ENCODE results near the gene MYL3. TPM values are rescaled to one million over a fixed set of nuclear protein-coding genes. Genes with fewer than 3 reads are reported as not detected.

Gene MYL3
- total RNA-seq, 1 experiment from 2014 or later = not detected

DNA sequence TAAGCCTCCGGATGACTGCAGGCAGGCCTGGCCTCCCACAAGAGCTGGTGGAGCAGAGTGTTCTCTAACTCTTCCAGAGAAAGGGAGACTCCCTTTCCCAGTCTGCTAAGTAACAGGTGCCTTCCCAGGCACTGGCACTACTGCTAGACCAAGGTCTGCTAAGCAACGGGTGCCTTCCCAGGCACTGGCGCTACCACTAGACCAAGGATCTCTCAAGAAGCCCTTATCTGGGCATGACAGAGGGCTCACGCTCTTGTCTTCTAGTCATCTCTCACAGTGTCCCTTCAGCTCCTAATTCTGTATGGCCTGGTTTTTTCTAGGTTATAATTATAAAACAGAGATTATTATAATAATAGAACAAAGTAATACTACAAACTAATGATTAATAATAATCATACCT is 27.8 kb downstream of the MYL3 start:
- BruUV-seq (replicated peaks) = no TSS peak
- Histone ChIP-seq H3F3A (ENCODE audit: low read length, unreplicated experiment) (no peaks in the 10 kb centered on the region), H3K4me1 (ENCODE audit: insufficient read depth, low read length) (no peaks in the 10 kb centered on the region), H3K27me3 (ENCODE audit: low read length) (no peaks in the 10 kb centered on the region), H3K36me3 (ENCODE audit: low read depth, low read length) (no peaks in the 10 kb centered on the region), H4K20me1 (ENCODE audit: low read length) (no peaks in the 10 kb centered on the region), H3K4me3 (ENCODE audit: low read length) (no peak overlapping the region), H3K79me2 (ENCODE audit: low read length) (no peaks in the 10 kb centered on the region), H3K9me2 (replicated peaks; ENCODE audit: low read length) (no peaks in the 10 kb centered on the region), H3K27ac (ENCODE audit: low read length) (no peak overlapping the region), H3K9ac (ENCODE audit: low read length) (no peak overlapping the region), H3K4me2 (ENCODE audit: low read length) (no peak overlapping the region), H2AFZ (ENCODE audit: low read length) (no peak overlapping the region), H3K9me3 (ENCODE audit: low read length) (peaks cover 11% of the 10 kb centered on the region; the same call in 1 of the 2 replicates)
- intact Hi-C loops (cut with micrococcal nuclease) = no loop called here
- DNase-seq = no peak
- TF ChIP-seq EZH2 (IDR thresholded peaks at IDR 0.05; ENCODE audit: low read length, unreplicated experiment) (no peak), EZH2phosphoT487 (IDR thresholded peaks at IDR 0.05; ENCODE audit: borderline replicate concordance, low read length) (no peak), CTCF (conservative IDR thresholded peaks at IDR 0.05; ENCODE audit: low read depth, low read length) (no peak)
- ATAC-seq = no peak
- POLR2A ChIA-PET (ENCODE audit: unreplicated experiment) = no interaction called here
- CTCF ChIA-PET = no interaction called here

- no peak for ATAC-seq
- POLR2A ChIA-PET (ENCODE audit: unreplicated experiment) = no interaction called here
- Histone ChIP-seq H3K4me2 (ENCODE audit: low read length) (no peak overlapping the region), H3K9me3 (ENCODE audit: low read length) (peaks cover 8% of the 10 kb centered on the region; the same call in 1 of the 2 replicates), H3K27ac (ENCODE audit: low read length) (no peak overlapping the region), H3K27me3 (ENCODE audit: low read length) (no peaks in the 10 kb centered on the region), H3K4me1 (ENCODE audit: insufficient read depth, low read length) (no peaks in the 10 kb centered on the region), H3F3A (ENCODE audit: low read length, unreplicated experiment) (no peaks in the 10 kb centered on the region), H3K9ac (ENCODE audit: low read length) (no peak overlapping the region), H3K79me2 (ENCODE audit: low read length) (no peaks in the 10 kb centered on the region), H3K36me3 (ENCODE audit: low read depth, low read length) (no peaks in the 10 kb centered on the region), H3K9me2 (replicated peaks; ENCODE audit: low read length) (no peaks in the 10 kb centered on the region), H3K4me3 (ENCODE audit: low read length) (no peak overlapping the region), H2AFZ (ENCODE audit: low read length) (no peak overlapping the region), H4K20me1 (ENCODE audit: low read length) (no peaks in the 10 kb centered on the region)
- BruUV-seq (replicated peaks) = no TSS peak
- CTCF ChIA-PET = no interaction called here
- TF ChIP-seq EZH2phosphoT487 (IDR thresholded peaks at IDR 0.05; ENCODE audit: borderline replicate concordance, low read length) (no peak), CTCF (conservative IDR thresholded peaks at IDR 0.05; ENCODE audit: low read depth, low read length) (no peak), EZH2 (IDR thresholded peaks at IDR 0.05; ENCODE audit: low read length, unreplicated experiment) (no peak)
- DNase-seq = no peak
- intact Hi-C loops (cut with micrococcal nuclease) = no loop called here
Observed at GRCh38 chr3:46835054-46835453, 28.2 kb downstream of the MYL3 start.

DNA sequence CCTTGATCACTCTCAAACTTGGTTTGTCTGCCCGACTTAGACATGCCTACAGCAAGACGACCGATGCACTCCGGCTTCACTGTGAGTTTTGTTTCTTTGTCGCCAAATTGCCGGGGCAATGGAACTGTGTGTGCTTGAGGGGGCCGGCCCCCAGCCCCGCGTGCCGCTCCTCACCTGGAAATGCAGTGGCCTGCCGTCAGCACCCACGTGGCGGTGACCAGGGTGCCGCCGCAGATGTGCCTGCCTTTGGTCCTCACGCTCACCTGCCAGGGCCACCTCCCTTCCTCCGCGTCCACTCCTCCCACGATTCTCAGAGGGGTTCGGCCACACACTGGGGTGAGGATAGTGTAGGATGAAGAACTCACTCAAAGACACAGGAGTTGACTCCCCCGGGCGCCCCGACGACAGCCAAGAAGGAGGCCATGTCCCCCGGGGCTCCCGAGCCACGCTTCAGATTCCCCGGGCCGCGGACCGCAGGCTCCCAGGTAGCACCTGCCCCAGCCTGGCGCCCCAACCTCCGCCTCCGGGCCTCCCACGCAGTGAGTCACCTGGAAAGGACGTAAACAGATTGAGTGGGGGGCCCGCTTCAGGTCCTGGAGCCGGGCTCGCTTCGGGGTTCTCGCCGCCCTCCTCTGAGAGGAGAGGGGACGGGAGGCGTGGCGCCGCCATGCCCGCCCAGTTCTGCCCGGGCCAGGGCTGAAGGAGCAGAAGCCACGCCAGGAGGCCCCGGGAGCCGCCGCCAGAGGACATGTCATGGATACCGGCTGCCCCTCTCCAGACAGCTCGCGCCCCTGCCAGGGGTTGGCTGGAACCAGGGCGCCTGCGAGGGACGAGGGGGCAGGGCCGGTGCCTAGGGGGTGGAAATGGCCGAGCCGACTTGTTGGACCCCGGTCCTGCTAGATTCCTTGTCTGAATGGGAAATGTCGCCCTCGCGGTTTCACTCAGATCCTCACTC is 29.6 kb downstream of the MYL3 start:
- Histone ChIP-seq H3K79me2 (ENCODE audit: low read length) (no peaks in the 10 kb centered on the region), H3K9ac (ENCODE audit: low read length) (no peak overlapping the region), H4K20me1 (ENCODE audit: low read length) (no peaks in the 10 kb centered on the region), H3F3A (ENCODE audit: low read length, unreplicated experiment) (no peaks in the 10 kb centered on the region), H3K4me3 (ENCODE audit: low read length) (no peak overlapping the region), H3K36me3 (ENCODE audit: low read depth, low read length) (no peaks in the 10 kb centered on the region), H2AFZ (ENCODE audit: low read length) (no peak overlapping the region), H3K9me2 (replicated peaks; ENCODE audit: low read length) (no peaks in the 10 kb centered on the region), H3K27ac (ENCODE audit: low read length) (no peak overlapping the region), H3K27me3 (ENCODE audit: low read length) (no peaks in the 10 kb centered on the region), H3K9me3 (ENCODE audit: low read length) (0 out of 2 replicates have a peak, but pooled peaks cover 4% of the 10 kb centered on the region), H3K4me1 (ENCODE audit: insufficient read depth, low read length) (no peaks in the 10 kb centered on the region), H3K4me2 (ENCODE audit: low read length) (no peak overlapping the region)
- ATAC-seq (no peak), DNase-seq (no peak)
- no TSS peak for BruUV-seq (replicated peaks)
- POLR2A ChIA-PET (ENCODE audit: unreplicated experiment) = no interaction called here
- TF ChIP-seq EZH2 (IDR thresholded peaks at IDR 0.05; ENCODE audit: low read length, unreplicated experiment) (no peak), CTCF (conservative IDR thresholded peaks at IDR 0.05; ENCODE audit: low read depth, low read length) (no peak), EZH2phosphoT487 (IDR thresholded peaks at IDR 0.05; ENCODE audit: borderline replicate concordance, low read length) (no peak)
- intact Hi-C loops (cut with micrococcal nuclease) = no loop called here
- CTCF ChIA-PET = no interaction called here
